M059J (cell line): ENCODE measurements around the gene ANXA4. TPM values are rescaled to one million over a fixed set of nuclear protein-coding genes. Genes with fewer than 3 reads are reported as not detected.
"Not testable (repeated sequence)": the region's sequence is repeated elsewhere in the genome, so short reads cannot be mapped to it uniquely, and the experiment has no call there.

Experiments used
- DNase-seq: peaks from one replicate; pipeline ENCODE4 v3.0.0-alpha.2; 2012; ENCODE audit warnings: low read depth
- total RNA-seq: library from RNA; depleted of rRNA; stranded (reverse); fragments of >200 nt; shearing (Covaris generic); gene quantifications from 2 replicates; pipeline ENCODE4 v1.2.3, GENCODE V29; 2014

Gene ANXA4
- total RNA-seq, 1 experiment from 2014 or later = 16.9 TPM

DNA sequence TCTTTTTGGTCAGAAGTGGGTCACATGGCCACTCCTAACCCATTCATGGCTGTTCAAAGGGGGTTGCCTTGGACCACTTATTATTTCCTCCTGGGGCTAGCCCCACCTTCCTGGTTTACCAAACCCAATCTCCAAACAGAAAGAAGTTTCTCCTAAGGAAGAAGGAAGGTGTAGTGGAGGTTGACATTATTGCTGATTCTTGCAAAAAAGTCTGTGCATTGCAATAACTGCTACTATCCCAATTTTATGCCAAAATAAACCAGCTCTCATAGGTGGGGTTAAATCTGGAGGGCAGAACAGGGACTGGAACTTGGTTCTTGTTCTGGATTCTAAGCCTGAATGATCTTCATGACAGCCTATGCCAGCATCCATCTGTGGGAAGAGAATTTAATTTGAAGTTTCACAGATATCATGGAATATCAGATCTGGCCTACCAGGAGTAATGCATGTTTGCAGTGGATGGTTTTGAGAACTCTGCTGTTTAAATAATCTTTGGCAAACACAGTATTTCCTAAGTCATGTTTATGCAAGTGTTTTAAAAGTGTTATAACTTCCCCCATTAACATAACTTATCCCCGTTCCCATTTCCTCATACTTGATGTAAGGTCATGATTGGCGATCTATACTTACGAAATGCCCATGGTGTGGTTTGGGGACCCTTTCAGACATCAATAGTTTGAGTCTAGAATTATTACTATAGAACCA is 11.9 kb downstream of the ANXA4 start:
- DNase-seq = no peak

DNA sequence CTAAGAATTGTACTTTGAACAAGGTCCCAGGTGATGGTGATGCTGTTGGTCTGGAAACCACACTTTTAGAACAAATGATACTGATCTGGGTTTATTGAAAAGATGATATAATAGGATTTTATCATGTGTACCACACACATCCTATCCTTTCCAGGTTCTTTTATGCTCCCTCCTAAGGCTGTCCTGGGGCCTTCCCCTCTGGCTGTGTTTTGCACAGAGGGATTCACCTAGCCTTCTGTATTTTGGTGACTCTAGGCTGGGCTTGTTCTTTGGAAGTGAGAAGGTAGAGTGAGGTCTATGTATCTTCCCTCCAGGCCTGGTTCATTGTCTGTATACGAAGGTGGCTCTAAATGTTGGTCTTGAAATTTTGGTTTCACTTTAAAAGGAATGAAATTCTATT is 12.7 kb downstream of the ANXA4 start:
- no peak for DNase-seq

- peak; percentile 95 for DNase-seq
Observed at GRCh38 chr2:69755862-69756467, 14.0 kb downstream of the ANXA4 start.

GRCh38 chr2:69762025-69762424 is 20.1 kb downstream of the ANXA4 start:
- DNase-seq = no peak

DNA sequence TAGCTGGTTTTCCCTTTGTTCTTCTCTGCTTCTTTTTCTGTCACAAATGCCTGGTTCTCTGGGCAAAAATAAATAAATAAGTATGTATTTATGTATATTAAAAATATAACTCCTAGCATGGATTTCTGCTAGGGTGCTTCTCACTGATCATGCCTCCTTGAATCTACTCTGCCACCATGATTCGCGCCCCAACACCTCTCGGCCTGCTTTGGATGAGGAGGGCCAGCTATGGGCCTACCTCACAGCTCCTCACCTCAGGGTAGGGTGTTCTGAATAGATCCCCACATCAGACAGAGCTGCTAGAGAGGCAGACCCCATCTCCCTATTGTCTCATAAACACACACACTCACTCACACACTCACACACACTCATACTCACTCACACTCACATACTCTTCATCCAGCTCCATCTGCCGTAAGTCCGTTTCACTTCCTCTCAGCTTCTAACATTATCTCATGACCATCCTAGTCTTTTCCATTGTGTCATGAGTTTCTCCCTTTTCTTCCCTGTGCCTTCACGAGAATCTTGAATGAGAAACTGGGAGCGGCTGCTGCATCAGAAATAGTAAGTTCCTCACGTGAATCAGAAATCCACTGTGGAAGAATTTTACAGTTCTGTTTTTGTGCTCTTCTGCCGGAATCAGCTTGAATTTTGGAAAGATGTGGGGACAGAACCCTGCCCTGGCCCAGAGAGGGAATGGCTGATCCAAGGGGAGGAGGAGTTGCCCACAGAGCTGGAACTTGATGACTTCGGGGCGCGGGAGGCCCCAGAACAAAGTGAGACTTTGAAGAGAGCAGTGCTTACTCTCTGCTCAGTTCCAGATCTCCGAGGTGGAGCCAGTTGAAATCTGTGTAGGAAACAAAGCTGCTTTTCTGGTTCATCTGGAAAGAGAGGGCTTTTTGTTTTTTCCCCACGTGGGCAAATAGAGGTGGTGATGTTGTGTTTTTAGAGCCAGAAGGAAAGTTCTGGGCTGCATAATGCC is 20.9 kb downstream of the ANXA4 start:
- no peak for DNase-seq

GRCh38 chr2:69763831-69764230 is 21.9 kb downstream of the ANXA4 start:
- not testable (repeated sequence) for DNase-seq

DNA sequence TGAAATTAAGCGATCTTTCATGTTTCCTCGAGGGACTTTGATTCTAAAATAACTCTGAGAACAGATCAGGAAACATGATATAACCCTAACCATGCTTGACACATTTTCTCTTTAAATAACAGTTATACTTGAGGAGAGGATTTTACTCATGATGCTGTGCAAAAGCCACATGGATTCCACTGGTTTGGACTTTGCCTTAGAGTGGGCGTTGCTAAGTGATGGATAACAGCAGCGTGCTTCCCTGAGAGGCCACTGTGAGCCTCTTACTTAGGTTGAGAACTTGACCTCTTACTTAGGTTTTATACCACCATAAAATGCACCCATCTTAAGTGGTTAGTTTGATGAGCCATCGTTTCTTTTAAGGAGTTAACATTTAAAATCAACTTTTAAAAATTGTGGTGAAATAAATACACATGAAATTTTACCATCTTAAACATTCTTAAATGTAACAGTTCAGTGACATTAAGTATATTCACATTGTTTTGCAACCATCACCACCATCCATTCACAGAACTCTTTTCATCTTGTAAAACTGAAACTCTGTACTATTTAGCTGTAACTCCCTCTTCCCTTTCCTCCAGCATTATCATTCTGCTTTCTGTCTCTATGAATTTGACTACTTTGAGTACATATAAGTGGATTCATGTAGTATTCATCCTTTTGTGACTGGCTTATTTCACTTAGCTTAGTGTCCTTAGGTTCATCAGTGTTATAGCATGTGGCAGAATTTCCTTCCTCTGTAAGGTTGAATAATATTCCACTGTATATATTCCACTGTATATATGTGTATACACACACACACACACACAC is 22.6 kb downstream of the ANXA4 start:
- DNase-seq = no peak

GRCh38 chr2:69765096-69765380 is 23.1 kb downstream of the ANXA4 start:
- no peak for DNase-seq

DNA sequence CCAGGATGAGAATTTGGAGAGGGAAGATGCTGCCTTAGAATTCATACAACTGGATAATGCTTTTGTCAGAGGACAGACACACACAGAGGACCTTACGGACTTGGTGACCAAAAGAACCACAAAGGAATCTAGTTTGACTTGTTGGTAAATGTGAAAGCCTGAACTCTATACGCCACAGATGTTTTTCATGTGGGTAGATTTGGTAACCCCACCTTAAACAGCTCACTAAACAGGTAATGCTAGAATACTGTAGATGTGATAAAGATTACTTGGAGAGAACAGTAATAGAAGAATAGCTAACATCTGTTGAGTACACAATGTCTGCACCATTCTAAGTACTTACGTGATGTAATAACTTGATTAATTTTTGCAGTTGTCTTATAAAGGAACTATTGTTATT is 24.1 kb downstream of the ANXA4 start:
- no peak for DNase-seq

- peak; percentile 67 for DNase-seq
Observed at GRCh38 chr2:69767034-69767433, 25.1 kb downstream of the ANXA4 start.

DNA sequence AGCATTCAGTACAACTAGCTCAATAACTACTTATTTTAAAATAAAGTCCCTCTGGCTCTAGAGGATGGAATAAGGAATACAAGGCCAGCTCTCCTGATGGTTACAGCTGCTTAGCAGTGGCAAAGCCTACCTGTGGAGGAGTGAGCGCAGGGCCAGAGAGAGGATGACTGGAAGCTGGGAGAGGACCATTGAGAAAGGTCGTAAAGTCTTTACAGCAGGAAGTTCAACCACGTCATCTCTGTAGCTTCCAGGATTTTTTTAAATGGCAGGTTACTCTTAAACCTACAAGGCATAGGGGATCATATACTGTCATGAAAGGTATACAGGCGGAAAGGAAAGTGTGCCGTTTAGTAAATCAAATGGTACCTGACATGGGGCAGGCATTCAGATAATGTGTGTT is 26.3 kb downstream of the ANXA4 start:
- no peak for DNase-seq

GRCh38 chr2:69768789-69769188 is 26.9 kb downstream of the ANXA4 start:
- DNase-seq = no peak

DNA sequence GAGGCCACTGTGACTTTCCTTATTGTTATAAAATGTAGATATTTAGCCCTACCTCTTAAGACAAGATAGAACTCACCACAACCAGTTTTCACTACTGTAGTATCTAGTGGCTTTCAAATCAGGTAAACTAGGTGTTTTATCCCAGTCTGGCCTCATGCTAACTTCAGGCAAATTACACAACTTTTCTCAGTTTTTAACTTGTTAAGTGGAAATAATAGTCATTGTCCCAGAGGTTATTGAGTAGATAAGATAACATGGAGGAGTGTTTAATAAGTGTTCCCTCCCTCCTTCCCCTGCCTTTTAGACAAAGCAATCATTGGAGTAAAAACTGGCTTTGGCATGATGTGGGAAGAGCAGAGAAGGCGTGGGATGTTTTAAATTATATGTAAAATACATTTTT is 27.3 kb downstream of the ANXA4 start:
- no peak for DNase-seq

DNA sequence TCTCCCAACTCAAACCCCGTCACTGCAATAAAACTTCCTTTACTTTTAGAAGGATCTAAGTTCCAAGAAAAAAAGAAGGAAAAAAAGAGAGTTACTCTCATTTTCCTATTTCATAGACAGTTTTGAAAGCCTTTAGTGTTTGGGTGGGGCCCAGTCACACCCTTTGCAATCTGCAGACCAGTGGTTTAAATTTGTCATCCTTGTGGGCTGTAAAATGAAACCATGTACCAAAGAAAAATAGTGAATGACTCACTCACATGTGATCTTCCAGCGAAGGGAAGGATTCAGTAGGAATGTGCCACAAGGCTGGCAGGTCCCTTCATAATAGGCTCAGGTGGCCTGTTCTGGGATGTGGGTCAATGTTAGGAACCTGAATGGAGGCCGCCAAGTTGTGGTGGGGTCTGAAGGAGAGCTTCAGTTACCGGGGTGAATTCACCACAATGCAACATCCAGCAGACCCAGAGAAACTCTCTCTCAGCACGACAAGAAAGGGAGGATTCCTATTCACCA is 28.3 kb downstream of the ANXA4 start:
- peak; percentile 88 for DNase-seq

DNA sequence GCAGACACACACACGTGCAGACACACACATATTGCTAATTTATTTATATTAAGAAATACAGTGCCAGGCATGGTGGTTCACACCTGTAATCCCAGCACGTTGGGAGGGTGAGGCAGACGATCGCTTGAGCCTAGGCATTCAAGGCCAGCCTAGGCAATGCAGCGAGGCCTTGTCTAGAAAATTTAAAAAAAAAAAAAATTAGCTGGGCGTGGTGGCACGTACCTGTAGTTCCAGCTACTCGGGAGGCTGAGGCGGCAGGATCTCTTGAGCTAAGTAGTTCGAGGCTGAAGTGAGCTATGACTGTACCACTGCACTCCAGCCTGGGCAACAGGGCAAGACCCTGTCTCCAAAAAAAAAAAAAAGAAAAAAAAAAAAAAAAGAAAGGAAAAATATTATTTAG is 28.8 kb downstream of the ANXA4 start:
- no peak for DNase-seq

GRCh38 chr2:69771461-69771860 is 29.5 kb downstream of the ANXA4 start:
- no peak for DNase-seq

DNA sequence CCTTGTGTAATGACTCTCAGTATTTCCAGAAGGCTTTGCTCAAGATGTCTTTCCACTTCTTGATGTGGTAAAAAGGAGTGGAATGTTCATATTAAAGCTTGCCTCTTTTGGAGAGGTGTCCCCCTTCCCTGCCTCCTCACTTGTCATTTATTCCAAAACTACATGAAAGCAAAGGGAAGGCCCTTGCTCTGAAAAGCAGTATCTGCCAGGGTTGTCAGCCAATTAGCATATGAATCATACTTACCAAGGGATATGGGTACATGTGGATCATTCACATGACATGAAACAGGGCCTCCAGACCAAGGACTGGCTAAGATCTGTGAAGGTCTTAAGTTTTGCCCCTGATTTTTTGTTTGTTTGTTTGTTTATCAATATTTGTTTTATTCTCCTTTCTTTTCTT is 31.3 kb downstream of the ANXA4 start:
- DNase-seq = peak; percentile 49

DNA sequence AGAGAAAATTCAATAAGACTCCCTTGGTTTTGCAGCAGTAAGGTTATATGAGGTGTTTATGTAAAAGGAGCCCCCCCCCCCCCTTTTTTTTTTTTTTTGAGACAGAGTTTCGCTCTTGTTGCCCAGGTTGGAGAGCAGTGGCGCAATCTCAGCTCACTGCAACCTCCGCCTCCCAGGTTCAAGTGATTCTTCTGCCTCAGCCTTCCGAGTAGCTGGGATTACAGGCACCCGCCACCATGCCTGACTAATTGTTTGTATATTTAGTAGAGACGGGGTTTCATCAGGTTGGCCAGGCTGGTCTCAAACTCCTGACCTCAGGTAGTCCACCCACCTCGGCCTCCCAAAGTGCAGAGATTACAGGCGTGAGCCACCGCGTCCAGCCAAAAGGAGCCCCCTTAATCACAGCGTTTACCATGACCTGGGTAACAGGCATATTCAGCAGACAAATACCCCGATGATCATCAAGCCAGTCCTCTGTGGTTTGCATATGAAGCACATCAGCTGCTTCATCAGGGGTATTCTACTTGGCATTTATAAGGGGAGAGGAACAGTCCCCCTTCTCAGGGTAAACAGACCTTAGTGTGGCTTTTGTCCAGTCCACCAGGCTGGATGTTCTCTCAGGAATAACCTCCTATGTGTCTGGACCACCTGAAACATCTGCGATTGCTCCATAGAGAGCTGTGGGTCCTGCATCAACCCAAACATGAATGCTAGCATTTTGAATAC is 32.5 kb downstream of the ANXA4 start:
- not testable (repeated sequence) for DNase-seq

- no peak for DNase-seq
Observed at GRCh38 chr2:69774984-69775982, 33.3 kb downstream of the ANXA4 start.
